ENCODE results near the gene PLEKHA4.

- TF ChIP-seq POLR2A (IDR thresholded peaks at IDR 0.05; ENCODE audit: low read depth, low read length), result no peak
- no peak for TF ChIP-seq POLR2AphosphoS5 (IDR thresholded peaks at IDR 0.05; ENCODE audit: low read depth, low read length)
- TF ChIP-seq PAX5 (IDR thresholded peaks at IDR 0.05; ENCODE audit: insufficient read depth, low read length, severe bottlenecking), result no peak
- TF ChIP-seq TAF1 (IDR thresholded peaks at IDR 0.05; ENCODE audit: low read depth, low read length), result no peak
- TF ChIP-seq POU2F2 (IDR thresholded peaks at IDR 0.05; ENCODE audit: low read depth, low read length), result no peak
- TF ChIP-seq SPI1 (IDR thresholded peaks at IDR 0.05; ENCODE audit: low read depth, low read length), result no peak
These were observed 26.8 kb upstream of the PLEKHA4 start for GRCh38 chr19:48895226-48895625.
